Activated naive CD4-positive, alpha-beta T cell treated with anti-CD3 and anti-CD28 coated beads, Interleukin-2, amount 50 U/mL, for 16 hours (primary cell): Measurements from ENCODE around the gene DTX4.

ENCODE experiments used
- DNase-seq: peaks from one replicate; pipeline ENCODE4 v3.0.0-alpha.2; 2020

DTX4 gene

GRCh38 chr11:59192446-59193020, 20.6 kb downstream of the DTX4 start:
- no peak for DNase-seq

GRCh38 chr11:59193587-59194130, 21.7 kb downstream of the DTX4 start:
- no peak for DNase-seq

- no peak for DNase-seq
These were observed 23.7 kb downstream of the DTX4 start for GRCh38 chr11:59195586-59195985.

GRCh38 chr11:59196777-59197176, 24.8 kb downstream of the DTX4 start:
- no peak for DNase-seq

- DNase-seq = no peak
These were observed 26.1 kb downstream of the DTX4 start for GRCh38 chr11:59197991-59198390.

GRCh38 chr11:59198726-59199125, 26.8 kb downstream of the DTX4 start:
- DNase-seq = no peak

- DNase-seq = peak; percentile 41
These were observed 27.9 kb downstream of the DTX4 start for GRCh38 chr11:59199546-59200422.

GRCh38 chr11:59200423-59200746, 28.5 kb downstream of the DTX4 start:
- DNase-seq = no peak

GRCh38 chr11:59201353-59201752, 29.4 kb downstream of the DTX4 start:
- no peak for DNase-seq

- DNase-seq = no peak
These were observed 32.8 kb downstream of the DTX4 start for GRCh38 chr11:59204746-59205145.

- no peak for DNase-seq
These were observed 33.7 kb downstream of the DTX4 start for GRCh38 chr11:59205648-59206047.

- no peak for DNase-seq
These were observed 34.7 kb downstream of the DTX4 start for GRCh38 chr11:59206635-59207034.

GRCh38 chr11:59207988-59208451, 36.1 kb downstream of the DTX4 start:
- DNase-seq = peak; percentile 46

GRCh38 chr11:59208956-59209355, 37.0 kb downstream of the DTX4 start:
- no peak for DNase-seq

GRCh38 chr11:59212222-59212621, 40.3 kb downstream of the DTX4 start:
- no peak for DNase-seq

GRCh38 chr11:59212744-59213631, 41.1 kb downstream of the DTX4 start, which contains the start of gene MPEG1:
Gene MPEG1 (minus strand): TSS chr11:59212927. CDS start chr11:59212865, 62 bp downstream.
- no peak for DNase-seq

GRCh38 chr11:59214141-59214893, 42.4 kb downstream of the DTX4 start:
- no peak for DNase-seq

GRCh38 chr11:59216641-59217564, 45.0 kb downstream of the DTX4 start:
- no peak for DNase-seq

GRCh38 chr11:59218319-59218718, 46.4 kb downstream of the DTX4 start:
- no peak for DNase-seq

GRCh38 chr11:59218893-59219292, 47.0 kb downstream of the DTX4 start:
- DNase-seq = no peak

GRCh38 chr11:59219836-59220235, 47.9 kb downstream of the DTX4 start:
- DNase-seq = no peak
